ENCODE measurements around the gene DOCK4.

DNA sequence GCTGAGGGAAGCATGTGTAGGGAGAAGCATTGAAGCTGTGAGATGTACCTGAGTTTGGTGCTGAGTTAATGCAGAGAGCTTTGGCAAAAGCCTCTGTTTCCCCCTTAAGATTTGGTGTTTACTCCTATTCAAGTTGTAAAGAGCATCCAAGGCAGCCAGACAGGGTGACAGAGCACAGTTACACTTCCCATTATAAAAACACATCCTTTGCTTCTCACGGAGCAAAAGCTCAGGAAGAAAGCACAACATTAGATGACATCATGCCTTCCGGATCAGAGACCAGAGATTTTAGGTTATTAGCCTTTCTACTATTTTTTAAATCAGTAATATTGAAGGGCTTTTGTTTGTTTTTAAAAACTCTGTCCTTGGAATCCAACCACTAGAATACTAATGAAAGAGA is 182.9 kb downstream of the DOCK4 start:
- TF ChIP-seq RAD21 (conservative IDR thresholded peaks at IDR 0.05 in 1 of 2, IDR thresholded peaks at IDR 0.05 in 1 of 2) (no peak), KDM5A (IDR thresholded peaks at IDR 0.05) (no peak), ZSCAN20 (CRISPR knock-in tag; IDR thresholded peaks at IDR 0.05) (no peak), RFX5 (IDR thresholded peaks at IDR 0.05) (no peak), CEBPB (IDR thresholded peaks at IDR 0.05) (no peak), ELK1 (IDR thresholded peaks at IDR 0.05; ENCODE audit: low read depth, low read length) (no peak), JUNB (IDR thresholded peaks at IDR 0.05) (no peak), BHLHE40 (IDR thresholded peaks at IDR 0.05; ENCODE audit: low read depth, low read length) (no peak), SREBF2 (IDR thresholded peaks at IDR 0.05) (no peak), MAX (IDR thresholded peaks at IDR 0.05) (no peak)
- TF ChIP-seq, protein P1, sequence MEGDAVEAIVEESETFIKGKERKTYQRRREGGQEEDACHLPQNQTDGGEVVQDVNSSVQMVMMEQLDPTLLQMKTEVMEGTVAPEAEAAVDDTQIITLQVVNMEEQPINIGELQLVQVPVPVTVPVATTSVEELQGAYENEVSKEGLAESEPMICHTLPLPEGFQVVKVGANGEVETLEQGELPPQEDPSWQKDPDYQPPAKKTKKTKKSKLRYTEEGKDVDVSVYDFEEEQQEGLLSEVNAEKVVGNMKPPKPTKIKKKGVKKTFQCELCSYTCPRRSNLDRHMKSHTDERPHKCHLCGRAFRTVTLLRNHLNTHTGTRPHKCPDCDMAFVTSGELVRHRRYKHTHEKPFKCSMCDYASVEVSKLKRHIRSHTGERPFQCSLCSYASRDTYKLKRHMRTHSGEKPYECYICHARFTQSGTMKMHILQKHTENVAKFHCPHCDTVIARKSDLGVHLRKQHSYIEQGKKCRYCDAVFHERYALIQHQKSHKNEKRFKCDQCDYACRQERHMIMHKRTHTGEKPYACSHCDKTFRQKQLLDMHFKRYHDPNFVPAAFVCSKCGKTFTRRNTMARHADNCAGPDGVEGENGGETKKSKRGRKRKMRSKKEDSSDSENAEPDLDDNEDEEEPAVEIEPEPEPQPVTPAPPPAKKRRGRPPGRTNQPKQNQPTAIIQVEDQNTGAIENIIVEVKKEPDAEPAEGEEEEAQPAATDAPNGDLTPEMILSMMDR (IDR thresholded peaks at IDR 0.05): no peak
